Measurements from ENCODE around the gene ACTC1.

The ACTC1 gene

GRCh38 chr15:34802803-34803750, 7.7 kb upstream of the ACTC1 start:
- no peak overlapping the region for H3K27ac ChIP-seq (ENCODE audit: insufficient read depth, low read length, poor library complexity, severe bottlenecking)
- H3K4me3 ChIP-seq (ENCODE audit: insufficient read depth, low read depth, low read length, poor library complexity, severe bottlenecking): no peak overlapping the region
- no peak for DNase-seq
- no peaks in the 10 kb centered on the region for H3K4me1 ChIP-seq (ENCODE audit: control insufficient read depth, insufficient read depth, low read length, poor library complexity, severe bottlenecking)
- H3K9me3 ChIP-seq (ENCODE audit: control insufficient read depth, low read length): no peaks in the 10 kb centered on the region
- no peaks in the 10 kb centered on the region for H3K36me3 ChIP-seq (ENCODE audit: control insufficient read depth, insufficient read depth, low read length)
- no peaks in the 10 kb centered on the region for H3K27me3 ChIP-seq (replicated peaks; ENCODE audit: control insufficient read depth, insufficient read depth, low read length, poor library complexity, severe bottlenecking)

GRCh38 chr15:34802371-34802770, 7.0 kb upstream of the ACTC1 start:
- Histone ChIP-seq H3K4me3 (ENCODE audit: insufficient read depth, low read depth, low read length, poor library complexity, severe bottlenecking) (no peak overlapping the region), H3K36me3 (ENCODE audit: control insufficient read depth, insufficient read depth, low read length) (no peaks in the 10 kb centered on the region), H3K27ac (ENCODE audit: insufficient read depth, low read length, poor library complexity, severe bottlenecking) (no peak overlapping the region), H3K9me3 (ENCODE audit: control insufficient read depth, low read length) (no peaks in the 10 kb centered on the region), H3K27me3 (replicated peaks; ENCODE audit: control insufficient read depth, insufficient read depth, low read length, poor library complexity, severe bottlenecking) (no peaks in the 10 kb centered on the region), H3K4me1 (ENCODE audit: control insufficient read depth, insufficient read depth, low read length, poor library complexity, severe bottlenecking) (no peaks in the 10 kb centered on the region)
- no peak for DNase-seq

GRCh38 chr15:34799149-34800101, 4.1 kb upstream of the ACTC1 start:
- H3K27me3 ChIP-seq (replicated peaks; ENCODE audit: control insufficient read depth, insufficient read depth, low read length, poor library complexity, severe bottlenecking): peaks cover 16% of the 10 kb centered on the region
- H3K9me3 ChIP-seq (ENCODE audit: control insufficient read depth, low read length): no peaks in the 10 kb centered on the region
- DNase-seq: no peak
- H3K27ac ChIP-seq (ENCODE audit: insufficient read depth, low read length, poor library complexity, severe bottlenecking): no peak overlapping the region
- no peaks in the 10 kb centered on the region for H3K36me3 ChIP-seq (ENCODE audit: control insufficient read depth, insufficient read depth, low read length)
- no peaks in the 10 kb centered on the region for H3K4me1 ChIP-seq (ENCODE audit: control insufficient read depth, insufficient read depth, low read length, poor library complexity, severe bottlenecking)
- H3K4me3 ChIP-seq (ENCODE audit: insufficient read depth, low read depth, low read length, poor library complexity, severe bottlenecking): no peak overlapping the region

GRCh38 chr15:34796847-34797435, 1.6 kb upstream of the ACTC1 start:
- no peak overlapping the region for H3K27ac ChIP-seq (ENCODE audit: insufficient read depth, low read length, poor library complexity, severe bottlenecking)
- H3K27me3 ChIP-seq (replicated peaks; ENCODE audit: control insufficient read depth, insufficient read depth, low read length, poor library complexity, severe bottlenecking): peaks cover 17% of the 10 kb centered on the region
- DNase-seq: no peak
- H3K36me3 ChIP-seq (ENCODE audit: control insufficient read depth, insufficient read depth, low read length): no peaks in the 10 kb centered on the region
- no peak overlapping the region for H3K4me3 ChIP-seq (ENCODE audit: insufficient read depth, low read depth, low read length, poor library complexity, severe bottlenecking)
- no peaks in the 10 kb centered on the region for H3K9me3 ChIP-seq (ENCODE audit: control insufficient read depth, low read length)
- H3K4me1 ChIP-seq (ENCODE audit: control insufficient read depth, insufficient read depth, low read length, poor library complexity, severe bottlenecking): no peaks in the 10 kb centered on the region

- no peak for DNase-seq
- Histone ChIP-seq H3K9me3 (ENCODE audit: control insufficient read depth, low read length) (no peaks in the 10 kb centered on the region), H3K27me3 (replicated peaks; ENCODE audit: control insufficient read depth, insufficient read depth, low read length, poor library complexity, severe bottlenecking) (peaks cover 17% of the 10 kb centered on the region), H3K27ac (ENCODE audit: insufficient read depth, low read length, poor library complexity, severe bottlenecking) (no peak overlapping the region), H3K36me3 (ENCODE audit: control insufficient read depth, insufficient read depth, low read length) (no peaks in the 10 kb centered on the region), H3K4me3 (ENCODE audit: insufficient read depth, low read depth, low read length, poor library complexity, severe bottlenecking) (no peak overlapping the region), H3K4me1 (ENCODE audit: control insufficient read depth, insufficient read depth, low read length, poor library complexity, severe bottlenecking) (no peaks in the 10 kb centered on the region)
Observed at GRCh38 chr15:34794590-34795206, 651 bp downstream of the ACTC1 start.

GRCh38 chr15:34793901-34794300, 1.4 kb downstream of the ACTC1 start:
- Histone ChIP-seq H3K27ac (ENCODE audit: insufficient read depth, low read length, poor library complexity, severe bottlenecking) (no peak overlapping the region), H3K27me3 (replicated peaks; ENCODE audit: control insufficient read depth, insufficient read depth, low read length, poor library complexity, severe bottlenecking) (peaks cover 17% of the 10 kb centered on the region), H3K4me3 (ENCODE audit: insufficient read depth, low read depth, low read length, poor library complexity, severe bottlenecking) (no peak overlapping the region), H3K36me3 (ENCODE audit: control insufficient read depth, insufficient read depth, low read length) (no peaks in the 10 kb centered on the region), H3K4me1 (ENCODE audit: control insufficient read depth, insufficient read depth, low read length, poor library complexity, severe bottlenecking) (no peaks in the 10 kb centered on the region), H3K9me3 (ENCODE audit: control insufficient read depth, low read length) (no peaks in the 10 kb centered on the region)
- DNase-seq: no peak

- H3K9me3 ChIP-seq (ENCODE audit: control insufficient read depth, low read length): no peaks in the 10 kb centered on the region
- no peak for DNase-seq
- H3K4me3 ChIP-seq (ENCODE audit: insufficient read depth, low read depth, low read length, poor library complexity, severe bottlenecking): no peak overlapping the region
- peaks cover 17% of the 10 kb centered on the region for H3K27me3 ChIP-seq (replicated peaks; ENCODE audit: control insufficient read depth, insufficient read depth, low read length, poor library complexity, severe bottlenecking)
- no peak overlapping the region for H3K27ac ChIP-seq (ENCODE audit: insufficient read depth, low read length, poor library complexity, severe bottlenecking)
- no peaks in the 10 kb centered on the region for H3K4me1 ChIP-seq (ENCODE audit: control insufficient read depth, insufficient read depth, low read length, poor library complexity, severe bottlenecking)
- no peaks in the 10 kb centered on the region for H3K36me3 ChIP-seq (ENCODE audit: control insufficient read depth, insufficient read depth, low read length)
Observed at GRCh38 chr15:34793071-34793470, 2.3 kb downstream of the ACTC1 start.

- no peaks in the 10 kb centered on the region for H3K9me3 ChIP-seq (ENCODE audit: control insufficient read depth, low read length)
- H3K4me1 ChIP-seq (ENCODE audit: control insufficient read depth, insufficient read depth, low read length, poor library complexity, severe bottlenecking): no peaks in the 10 kb centered on the region
- peaks cover 17% of the 10 kb centered on the region for H3K27me3 ChIP-seq (replicated peaks; ENCODE audit: control insufficient read depth, insufficient read depth, low read length, poor library complexity, severe bottlenecking)
- H3K27ac ChIP-seq (ENCODE audit: insufficient read depth, low read length, poor library complexity, severe bottlenecking): no peak overlapping the region
- no peaks in the 10 kb centered on the region for H3K36me3 ChIP-seq (ENCODE audit: control insufficient read depth, insufficient read depth, low read length)
- no peak for DNase-seq
- no peak overlapping the region for H3K4me3 ChIP-seq (ENCODE audit: insufficient read depth, low read depth, low read length, poor library complexity, severe bottlenecking)
Observed at GRCh38 chr15:34791701-34792100, 3.6 kb downstream of the ACTC1 start.

- Histone ChIP-seq H3K9me3 (ENCODE audit: control insufficient read depth, low read length) (no peaks in the 10 kb centered on the region), H3K4me1 (ENCODE audit: control insufficient read depth, insufficient read depth, low read length, poor library complexity, severe bottlenecking) (no peaks in the 10 kb centered on the region), H3K27me3 (replicated peaks; ENCODE audit: control insufficient read depth, insufficient read depth, low read length, poor library complexity, severe bottlenecking) (peaks cover 8% of the 10 kb centered on the region), H3K4me3 (ENCODE audit: insufficient read depth, low read depth, low read length, poor library complexity, severe bottlenecking) (no peak overlapping the region), H3K27ac (ENCODE audit: insufficient read depth, low read length, poor library complexity, severe bottlenecking) (no peak overlapping the region), H3K36me3 (ENCODE audit: control insufficient read depth, insufficient read depth, low read length) (no peaks in the 10 kb centered on the region)
- DNase-seq: no peak
Observed at GRCh38 chr15:34790121-34790520, 5.2 kb downstream of the ACTC1 start.
